ENCODE data around the gene INHBC.

The INHBC gene

DNA sequence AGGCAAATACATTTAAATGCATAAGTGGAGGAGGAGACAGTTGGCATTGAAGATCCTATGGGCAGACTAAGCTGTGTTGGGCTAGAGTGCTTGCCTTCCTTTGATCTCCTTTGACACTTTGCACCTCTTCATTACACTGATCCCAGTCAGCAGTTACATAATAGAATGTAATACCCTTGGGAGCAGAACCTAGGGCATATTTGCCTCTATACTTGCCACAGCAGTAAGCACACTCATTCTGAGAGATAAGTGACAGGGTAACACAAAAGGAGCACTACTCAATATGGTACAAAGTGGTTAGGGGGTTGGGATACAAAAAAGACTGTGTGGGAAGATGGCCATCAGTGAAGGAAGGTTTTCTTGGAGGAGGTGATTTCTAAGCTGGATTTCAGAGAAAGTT lies 62.2 kb downstream of the INHBC start:
- Histone ChIP-seq H3K27me3 (ENCODE audit: low read depth, low read length) (no peaks in the 10 kb centered on the region), H3K4me1 (ENCODE audit: low read length) (no peaks in the 10 kb centered on the region), H3K4me3 (ENCODE audit: low read length) (no peak overlapping the region), H4K20me1 (ENCODE audit: insufficient read depth, low read length) (no peaks in the 10 kb centered on the region), H2AFZ (ENCODE audit: low read depth, low read length) (no peak overlapping the region), H3K27ac (ENCODE audit: low read length) (no peak overlapping the region), H3K79me2 (ENCODE audit: low read length) (peaks cover 4% of the 10 kb centered on the region; the same call in 1 of the 2 replicates), H3K36me3 (replicated peaks; ENCODE audit: low read depth, low read length) (peaks cover 48% of the 10 kb centered on the region), H3K4me2 (ENCODE audit: low read length) (no peak overlapping the region), H3K9ac (ENCODE audit: low read length) (no peak overlapping the region), H3K9me3 (ENCODE audit: insufficient read depth, low read length) (no peaks in the 10 kb centered on the region)
- no peak for TF ChIP-seq EZH2phosphoT487 (IDR thresholded peaks at IDR 0.05; ENCODE audit: low read depth)
- TF ChIP-seq, protein P1, sequence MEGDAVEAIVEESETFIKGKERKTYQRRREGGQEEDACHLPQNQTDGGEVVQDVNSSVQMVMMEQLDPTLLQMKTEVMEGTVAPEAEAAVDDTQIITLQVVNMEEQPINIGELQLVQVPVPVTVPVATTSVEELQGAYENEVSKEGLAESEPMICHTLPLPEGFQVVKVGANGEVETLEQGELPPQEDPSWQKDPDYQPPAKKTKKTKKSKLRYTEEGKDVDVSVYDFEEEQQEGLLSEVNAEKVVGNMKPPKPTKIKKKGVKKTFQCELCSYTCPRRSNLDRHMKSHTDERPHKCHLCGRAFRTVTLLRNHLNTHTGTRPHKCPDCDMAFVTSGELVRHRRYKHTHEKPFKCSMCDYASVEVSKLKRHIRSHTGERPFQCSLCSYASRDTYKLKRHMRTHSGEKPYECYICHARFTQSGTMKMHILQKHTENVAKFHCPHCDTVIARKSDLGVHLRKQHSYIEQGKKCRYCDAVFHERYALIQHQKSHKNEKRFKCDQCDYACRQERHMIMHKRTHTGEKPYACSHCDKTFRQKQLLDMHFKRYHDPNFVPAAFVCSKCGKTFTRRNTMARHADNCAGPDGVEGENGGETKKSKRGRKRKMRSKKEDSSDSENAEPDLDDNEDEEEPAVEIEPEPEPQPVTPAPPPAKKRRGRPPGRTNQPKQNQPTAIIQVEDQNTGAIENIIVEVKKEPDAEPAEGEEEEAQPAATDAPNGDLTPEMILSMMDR (IDR thresholded peaks at IDR 0.05; ENCODE audit: low read depth, low read length), result no peak

DNA sequence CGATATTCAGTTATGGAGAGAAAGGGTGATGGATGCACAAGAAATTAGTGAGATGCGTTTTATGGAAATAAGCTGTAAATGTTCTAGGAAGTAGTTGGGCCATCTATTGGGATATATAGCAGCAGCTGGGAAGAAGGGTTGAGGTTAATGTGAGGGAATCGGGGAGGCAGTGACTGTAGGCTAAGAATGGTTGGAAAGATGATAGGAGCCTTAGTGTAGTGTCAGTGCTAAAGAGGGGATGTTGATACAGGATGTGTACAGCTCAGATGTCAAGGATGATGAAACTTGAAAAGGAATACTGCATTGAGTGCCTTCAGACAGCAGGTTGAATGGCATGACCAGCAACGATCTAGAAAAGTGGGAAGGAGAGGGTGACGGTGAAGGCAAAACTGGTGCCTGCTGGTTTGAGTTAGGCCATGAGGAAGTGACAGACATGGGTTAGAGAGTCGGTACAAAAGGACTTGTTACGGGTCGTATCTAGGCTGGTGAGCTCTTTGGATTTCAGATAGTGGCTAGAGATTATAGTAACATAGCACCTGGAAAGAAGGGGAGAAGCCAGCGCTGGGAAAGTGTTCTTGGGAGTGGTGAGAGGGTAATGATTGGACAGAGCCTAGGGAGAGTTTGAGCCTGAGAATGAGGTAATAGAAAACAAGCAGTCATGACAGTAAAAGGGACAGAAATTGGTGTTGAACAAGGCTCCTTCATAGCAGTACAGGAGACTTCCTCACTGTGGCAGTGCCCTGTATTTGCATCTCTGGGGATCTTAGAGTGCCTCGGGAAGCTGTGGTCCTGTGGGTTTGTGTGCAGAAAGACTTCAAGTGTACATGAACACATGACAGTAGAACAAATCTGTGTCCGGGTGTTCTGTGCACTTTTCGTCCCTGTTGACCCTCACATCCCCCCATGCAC lies 62.9 kb downstream of the INHBC start:
- H3K27ac ChIP-seq (ENCODE audit: low read length), result no peak overlapping the region
- no peaks in the 10 kb centered on the region for H3K4me1 ChIP-seq (ENCODE audit: low read length)
- no peak overlapping the region for H3K4me3 ChIP-seq (ENCODE audit: low read length)
- no peaks in the 10 kb centered on the region for H4K20me1 ChIP-seq (ENCODE audit: insufficient read depth, low read length)
- H2AFZ ChIP-seq (ENCODE audit: low read depth, low read length), result no peak overlapping the region
- H3K27me3 ChIP-seq (ENCODE audit: low read depth, low read length), result no peaks in the 10 kb centered on the region
- H3K9me3 ChIP-seq (ENCODE audit: insufficient read depth, low read length), result no peaks in the 10 kb centered on the region
- TF ChIP-seq, protein P1 (IDR thresholded peaks at IDR 0.05; ENCODE audit: low read depth, low read length), result no peak
- TF ChIP-seq EZH2phosphoT487 (IDR thresholded peaks at IDR 0.05; ENCODE audit: low read depth), result no peak
- peaks cover 52% of the 10 kb centered on the region for H3K36me3 ChIP-seq (replicated peaks; ENCODE audit: low read depth, low read length)
- no peak overlapping the region for H3K9ac ChIP-seq (ENCODE audit: low read length)
- peaks cover 4% of the 10 kb centered on the region; the same call in 1 of the 2 replicates for H3K79me2 ChIP-seq (ENCODE audit: low read length)
- no peak overlapping the region for H3K4me2 ChIP-seq (ENCODE audit: low read length)

DNA sequence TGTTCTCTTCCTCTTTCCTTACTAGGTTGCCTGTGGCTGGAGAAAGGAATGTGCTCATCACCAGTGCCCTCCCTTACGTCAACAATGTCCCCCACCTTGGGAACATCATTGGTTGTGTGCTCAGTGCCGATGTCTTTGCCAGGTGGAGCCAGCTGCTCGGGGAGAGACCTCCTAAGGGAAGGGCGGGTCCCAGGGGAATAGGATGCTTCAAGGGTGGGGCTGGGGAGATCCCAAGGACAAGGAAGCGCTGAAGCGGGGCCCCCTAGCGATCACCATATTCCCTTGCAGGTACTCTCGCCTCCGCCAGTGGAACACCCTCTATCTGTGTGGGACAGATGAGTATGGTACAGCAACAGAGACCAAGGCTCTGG lies 63.5 kb downstream of the INHBC start:
- no peak overlapping the region for H3K9ac ChIP-seq (ENCODE audit: low read length)
- no peaks in the 10 kb centered on the region for H3K9me3 ChIP-seq (ENCODE audit: insufficient read depth, low read length)
- peaks cover 4% of the 10 kb centered on the region; the same call in 1 of the 2 replicates for H3K79me2 ChIP-seq (ENCODE audit: low read length)
- no peak overlapping the region for H3K4me2 ChIP-seq (ENCODE audit: low read length)
- no peak overlapping the region for H3K27ac ChIP-seq (ENCODE audit: low read length)
- H2AFZ ChIP-seq (ENCODE audit: low read depth, low read length), result no peak overlapping the region
- H3K36me3 ChIP-seq (replicated peaks; ENCODE audit: low read depth, low read length), result peaks cover 50% of the 10 kb centered on the region
- H3K4me1 ChIP-seq (ENCODE audit: low read length), result no peaks in the 10 kb centered on the region
- H4K20me1 ChIP-seq (ENCODE audit: insufficient read depth, low read length), result no peaks in the 10 kb centered on the region
- TF ChIP-seq, protein P1 (IDR thresholded peaks at IDR 0.05; ENCODE audit: low read depth, low read length), result no peak
- TF ChIP-seq EZH2phosphoT487 (IDR thresholded peaks at IDR 0.05; ENCODE audit: low read depth), result no peak
- no peaks in the 10 kb centered on the region for H3K27me3 ChIP-seq (ENCODE audit: low read depth, low read length)
- no peak overlapping the region for H3K4me3 ChIP-seq (ENCODE audit: low read length)

DNA sequence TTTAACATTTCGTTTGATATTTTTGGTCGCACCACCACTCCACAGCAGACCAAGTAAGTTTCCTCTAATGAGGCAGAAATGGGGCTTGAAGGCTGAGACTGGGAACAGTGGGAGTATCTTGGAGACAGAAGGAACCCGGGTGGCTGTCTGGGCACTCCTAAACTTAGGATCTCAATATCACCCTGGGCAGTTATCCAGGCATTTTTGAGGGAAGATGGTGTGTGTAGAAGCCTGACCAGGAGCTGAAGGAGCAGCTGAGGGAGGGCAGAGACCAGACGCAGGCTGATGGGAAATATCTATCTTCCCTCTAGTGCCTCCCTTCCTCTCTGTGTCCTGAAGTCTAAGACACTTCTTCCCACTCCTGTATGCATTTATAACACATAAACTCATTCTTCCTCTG lies 64.0 kb downstream of the INHBC start:
- H3K36me3 ChIP-seq (replicated peaks; ENCODE audit: low read depth, low read length), result peaks cover 50% of the 10 kb centered on the region

More for the DNA sequence above, 64.0 kb downstream of the INHBC start:
- Histone ChIP-seq H3K4me1 (ENCODE audit: low read length) (no peaks in the 10 kb centered on the region), H3K27me3 (ENCODE audit: low read depth, low read length) (no peaks in the 10 kb centered on the region), H3K4me3 (ENCODE audit: low read length) (no peak overlapping the region), H3K79me2 (ENCODE audit: low read length) (peaks cover 4% of the 10 kb centered on the region; the same call in 1 of the 2 replicates), H3K9ac (ENCODE audit: low read length) (no peak overlapping the region), H3K9me3 (ENCODE audit: insufficient read depth, low read length) (no peaks in the 10 kb centered on the region), H3K4me2 (ENCODE audit: low read length) (no peak overlapping the region), H3K27ac (ENCODE audit: low read length) (no peak overlapping the region), H2AFZ (ENCODE audit: low read depth, low read length) (no peak overlapping the region), H4K20me1 (ENCODE audit: insufficient read depth, low read length) (no peaks in the 10 kb centered on the region)
- TF ChIP-seq EZH2phosphoT487 (IDR thresholded peaks at IDR 0.05; ENCODE audit: low read depth), result no peak
- TF ChIP-seq, protein P1 (IDR thresholded peaks at IDR 0.05; ENCODE audit: low read depth, low read length), result no peak
